ENCODE measurements around the gene SPPL2C.

- no peak for TF ChIP-seq EZH2 (IDR thresholded peaks at IDR 0.05)
- peak; percentile 37; the same call in 1 of the 2 replicates for TF ChIP-seq POLR2AphosphoS5 (IDR thresholded peaks at IDR 0.05; ENCODE audit: borderline replicate concordance, low read depth, low read length)
- TF ChIP-seq FOXP2 (optimal IDR thresholded peaks at IDR 0.05; ENCODE audit: control extremely low read depth, extremely low read length, insufficient read depth), result peak; percentile 52
These were observed 11.1 kb downstream of the SPPL2C start for GRCh38 chr17:45855691-45856336.

Data from SK-N-MC (cell line).